Renal cortical epithelial cell (primary cell): Measurements from ENCODE around the gene GLI2. TPM values are rescaled to one million over a fixed set of nuclear protein-coding genes. Genes with fewer than 3 reads are reported as not detected.

Experiments
- DNase-seq: peaks from one replicate; pipeline ENCODE4 v3.0.0-alpha.2; 2011; ENCODE audit warnings: low read depth
- total RNA-seq: library from RNA; depleted of rRNA; stranded (reverse); fragments of >200 nt; gene quantifications from 2 replicates; pipeline ENCODE4 v1.2.3, GENCODE V29; 2014

The GLI2 gene
- total RNA-seq, 1 donor from 2014 or later = 0.45 TPM

DNA sequence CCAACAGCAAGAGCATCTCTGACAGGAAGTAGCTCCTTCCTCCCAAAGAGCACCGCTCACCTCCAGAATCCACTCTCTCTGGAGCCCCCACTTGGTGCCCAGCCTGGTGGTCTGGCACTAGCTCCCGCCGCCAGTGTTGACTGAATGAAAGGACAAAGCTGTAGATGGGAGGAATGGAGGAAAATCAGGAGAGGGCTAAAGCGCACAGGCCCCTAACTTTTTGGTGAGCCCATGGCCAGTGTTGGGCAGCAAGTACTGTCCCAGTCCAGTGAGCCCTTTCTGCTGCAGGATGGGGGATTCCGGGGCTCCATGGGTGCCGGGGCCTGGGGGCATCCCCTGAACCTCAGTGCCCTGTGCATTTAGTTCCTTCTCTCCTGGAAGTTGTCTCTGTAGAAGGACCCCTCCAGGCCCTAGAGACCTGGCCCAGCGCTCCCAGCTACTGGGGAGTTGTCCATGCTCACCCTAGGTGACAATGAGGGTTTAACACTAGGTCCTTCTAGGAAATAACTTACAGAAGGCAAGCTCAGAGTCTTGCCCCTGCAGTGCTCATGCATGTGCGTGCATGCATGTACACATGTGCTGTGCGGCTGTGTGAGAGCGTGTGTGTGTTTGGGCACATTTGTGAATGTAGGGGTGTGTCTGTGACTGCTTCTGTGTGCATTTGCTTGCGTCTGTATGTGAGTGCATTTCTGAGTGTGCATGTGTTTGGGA lies 33.6 kb downstream of the GLI2 start:
- DNase-seq = no peak

- DNase-seq = no peak
These were observed 34.1 kb downstream of the GLI2 start for GRCh38 chr2:120769787-120770120.

GRCh38 chr2:120770176-120770575 lies 34.5 kb downstream of the GLI2 start:
- no peak for DNase-seq

DNA sequence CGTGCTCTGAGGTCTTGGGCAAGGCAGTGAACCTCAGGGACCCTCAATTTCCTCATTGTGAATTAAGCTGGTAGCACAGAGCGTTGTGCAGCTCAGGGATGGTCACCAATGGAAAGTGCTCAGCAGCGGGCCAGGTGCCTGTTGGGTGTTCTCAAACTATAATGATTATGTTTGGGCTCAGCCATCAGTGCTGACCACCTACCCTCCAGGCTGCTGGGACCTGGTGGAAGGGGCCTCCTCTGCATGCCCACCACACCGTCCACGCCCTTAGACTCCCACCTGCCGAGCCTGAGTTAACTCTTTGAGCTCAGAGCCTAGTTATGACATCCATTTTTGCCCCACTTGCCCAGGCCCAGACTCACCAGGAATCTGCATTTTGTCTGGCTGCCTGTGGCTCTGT lies 35.0 kb downstream of the GLI2 start:
- DNase-seq = no peak

DNA sequence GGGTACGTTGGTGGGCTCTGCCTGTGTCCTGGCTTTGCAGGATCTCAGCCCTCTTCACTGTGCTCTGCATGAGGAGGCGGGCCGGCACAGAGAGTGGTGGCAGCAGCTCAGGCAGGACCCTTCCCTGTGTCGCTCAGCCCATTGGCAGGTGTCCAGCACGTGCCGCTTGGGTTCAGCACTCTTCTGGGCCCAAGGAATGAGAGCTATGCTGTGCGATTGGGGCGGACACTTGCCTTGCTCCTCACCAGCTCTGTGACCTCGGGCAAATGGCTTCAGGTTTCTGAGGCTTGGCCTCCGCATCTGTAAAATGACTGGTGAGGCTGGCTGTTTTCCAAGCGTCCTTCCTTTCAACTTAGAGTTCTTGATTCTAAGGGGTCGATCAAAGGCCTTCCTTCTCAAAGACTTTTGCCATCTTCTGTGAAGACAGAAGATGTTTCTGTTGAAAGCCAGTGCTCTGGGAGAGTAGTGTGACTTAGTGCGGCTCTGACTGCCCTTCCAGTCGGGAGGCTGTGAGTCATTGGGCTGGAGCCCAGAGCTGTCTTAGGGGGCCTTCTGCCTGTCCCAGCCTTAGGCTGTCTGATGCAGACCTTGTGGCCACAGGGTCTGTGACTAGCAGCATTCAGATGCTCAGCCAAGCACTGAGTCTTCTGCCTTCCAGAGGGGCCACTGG lies 35.6 kb downstream of the GLI2 start:
- DNase-seq = peak; percentile 26

DNA sequence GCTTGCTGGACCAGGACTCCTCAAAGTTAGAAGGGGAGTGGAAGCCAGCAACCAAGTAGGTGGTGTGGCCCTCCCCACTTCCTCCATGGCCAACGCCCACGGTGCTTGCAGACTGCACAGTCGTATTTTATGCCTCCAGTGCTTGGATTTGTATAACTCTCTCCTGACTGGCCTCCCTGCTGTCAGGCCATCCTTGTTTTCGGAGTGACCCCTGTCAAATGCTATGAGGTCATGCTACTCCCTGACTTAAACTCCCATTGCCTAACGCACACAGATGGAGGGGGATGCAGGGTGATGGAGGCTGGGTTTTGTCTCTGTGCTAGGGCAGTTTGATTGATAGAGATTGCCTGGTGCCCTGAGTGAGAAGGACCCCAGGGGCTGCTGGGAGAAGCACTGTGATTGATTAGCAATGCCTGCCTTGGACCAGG lies 36.1 kb downstream of the GLI2 start:
- DNase-seq = no peak

- DNase-seq = no peak
These were observed 36.6 kb downstream of the GLI2 start for GRCh38 chr2:120772261-120772660.

DNA sequence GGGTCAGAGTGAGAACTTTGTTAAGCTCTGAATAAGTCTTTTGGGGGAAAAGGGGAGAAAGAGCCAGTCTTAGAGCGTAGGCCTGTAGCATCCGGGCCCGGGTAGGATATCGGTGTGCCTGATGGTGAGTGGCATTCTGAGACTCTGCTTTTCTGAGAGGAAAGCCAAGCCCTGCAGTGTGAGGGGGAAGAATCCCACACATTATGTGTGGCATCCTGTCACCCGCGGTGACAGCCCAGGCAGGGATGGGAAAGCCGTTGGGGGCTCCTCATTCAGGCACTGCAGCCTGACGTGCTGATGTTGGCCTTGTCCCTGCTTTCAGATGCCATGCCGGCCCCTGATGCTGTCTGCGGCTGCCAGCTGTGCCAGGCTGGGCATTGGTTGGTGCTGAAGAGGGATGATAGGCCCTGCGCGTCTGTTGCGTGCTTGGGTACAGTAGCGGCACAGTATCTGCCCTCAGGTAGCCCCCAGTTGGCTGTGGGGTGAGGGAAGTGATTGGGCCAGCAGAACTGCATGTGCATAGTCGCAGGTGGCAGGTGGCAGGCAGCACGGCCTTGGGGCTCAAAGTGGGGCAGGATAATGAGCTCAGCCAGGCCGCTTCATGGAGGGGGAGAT lies 37.6 kb downstream of the GLI2 start:
- no peak for DNase-seq

DNA sequence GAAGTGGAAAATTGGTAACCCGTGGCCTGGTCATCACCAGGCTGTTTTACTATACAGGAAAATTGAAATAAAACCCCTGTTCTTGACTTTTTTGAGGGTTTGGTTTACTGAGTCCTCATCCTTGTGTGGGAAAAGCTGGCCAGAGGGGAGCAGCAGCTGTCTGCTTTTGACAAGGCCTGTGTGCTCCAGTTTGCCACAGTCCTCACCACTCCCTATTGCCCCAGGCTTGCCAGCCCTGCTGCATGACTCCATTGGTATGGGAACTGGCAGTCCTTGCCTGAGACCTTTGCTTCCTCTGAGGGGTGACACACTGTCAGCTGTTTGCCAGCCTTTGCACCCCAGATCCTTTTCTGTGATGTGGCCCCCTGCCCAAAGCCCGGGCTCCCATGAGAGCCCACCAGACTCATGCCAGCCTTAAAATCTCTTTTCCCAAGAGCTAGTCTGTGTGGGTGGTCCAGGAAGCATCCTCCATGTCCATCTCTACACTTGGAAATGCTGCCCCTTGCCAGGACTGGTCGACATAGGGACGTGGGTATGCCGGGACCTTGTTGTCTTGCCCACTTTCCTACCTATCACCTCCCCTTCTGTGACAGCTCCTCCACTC lies 39.0 kb downstream of the GLI2 start:
- DNase-seq = no peak

DNA sequence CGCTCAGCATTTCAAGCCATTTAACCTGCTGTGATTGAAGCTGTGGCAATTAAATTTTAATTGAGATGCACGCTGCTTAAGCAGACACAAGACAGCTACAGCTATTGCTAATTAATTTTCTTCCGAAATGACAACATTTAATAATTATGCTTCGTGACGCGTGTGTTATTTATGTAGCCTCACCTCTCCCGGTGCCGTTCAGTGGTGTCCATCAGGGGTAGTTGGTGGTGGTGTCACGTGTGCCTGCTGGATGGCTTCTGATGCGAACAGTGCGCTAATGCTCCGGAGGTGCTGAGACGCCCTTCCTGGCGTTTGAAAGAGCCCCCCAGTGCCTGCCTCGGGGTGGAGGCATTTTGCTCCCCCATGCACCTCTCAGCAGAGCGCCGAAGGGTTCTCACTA lies 39.5 kb downstream of the GLI2 start:
- no peak for DNase-seq

GRCh38 chr2:120775801-120776589 lies 40.3 kb downstream of the GLI2 start:
- no peak for DNase-seq

DNA sequence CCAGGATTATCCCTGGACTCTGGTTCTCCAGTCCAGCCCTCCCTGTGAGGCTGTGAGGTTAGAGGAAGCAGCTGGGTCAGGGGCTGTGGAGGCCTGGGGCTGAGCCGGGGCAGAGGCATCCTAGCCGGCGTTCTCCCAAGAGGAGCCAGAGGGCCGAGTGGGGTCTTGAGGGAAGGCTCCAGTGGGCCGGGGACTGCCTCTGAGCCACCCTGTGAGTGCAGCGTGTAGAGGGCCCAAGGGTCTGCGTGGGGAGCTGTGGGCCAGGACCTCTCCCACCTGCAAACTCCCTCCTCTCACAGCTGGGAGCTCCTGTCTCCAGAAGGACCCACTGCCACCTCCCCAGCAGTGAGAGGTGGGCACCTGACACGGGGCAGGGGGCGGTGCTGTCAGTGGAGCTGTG lies 41.0 kb downstream of the GLI2 start:
- no peak for DNase-seq

- no peak for DNase-seq
These were observed 41.6 kb downstream of the GLI2 start for GRCh38 chr2:120777170-120777751.

- DNase-seq = no peak
These were observed 42.1 kb downstream of the GLI2 start for GRCh38 chr2:120777787-120778186.

DNA sequence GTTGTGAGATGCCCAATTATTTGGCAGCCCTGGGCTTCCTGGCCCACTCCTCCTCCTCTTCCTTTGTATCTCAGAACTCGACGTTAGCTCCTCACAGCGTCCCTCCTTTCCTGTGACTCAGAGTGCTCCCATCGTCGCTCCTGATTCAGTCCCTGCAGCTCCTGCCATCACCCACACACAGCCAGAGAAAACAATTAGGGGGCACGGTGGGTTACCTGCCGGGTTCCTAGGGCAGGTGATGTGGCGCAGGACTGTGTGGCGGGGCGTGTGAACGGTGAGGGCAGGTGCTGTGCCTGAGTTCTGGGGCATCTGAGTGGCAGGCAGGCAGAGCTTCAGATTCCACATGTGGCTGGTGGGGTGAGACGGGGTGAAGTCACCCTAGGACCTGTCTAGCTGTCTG lies 42.6 kb downstream of the GLI2 start:
- DNase-seq = no peak

DNA sequence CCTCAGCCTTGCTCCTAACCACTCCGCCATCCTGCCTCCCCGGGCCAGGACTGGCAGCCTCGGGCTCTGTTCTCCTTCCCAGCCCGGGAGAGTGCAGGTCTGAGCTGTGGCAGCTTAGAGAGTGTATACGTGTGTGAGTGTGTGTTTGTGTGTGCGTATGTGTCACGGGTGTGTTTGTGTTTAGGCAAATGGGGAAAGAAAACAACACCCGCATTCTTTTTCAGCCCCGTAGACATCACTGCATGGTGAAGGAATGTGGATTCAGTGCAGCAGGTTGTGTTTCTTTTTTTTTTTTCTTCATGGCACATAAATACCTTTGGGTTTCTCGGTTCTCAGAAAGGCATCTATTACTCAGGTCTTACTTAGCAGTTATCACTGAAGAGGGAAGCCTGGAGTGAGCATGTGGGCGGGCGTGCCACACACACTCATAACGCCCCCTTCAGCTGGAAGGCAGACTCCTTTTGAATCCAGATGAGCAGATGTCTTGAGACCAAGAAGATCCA lies 44.2 kb downstream of the GLI2 start:
- DNase-seq = peak; percentile 86

GRCh38 chr2:120780402-120780801 lies 44.7 kb downstream of the GLI2 start:
- no peak for DNase-seq

GRCh38 chr2:120783371-120783791 lies 47.7 kb downstream of the GLI2 start:
- DNase-seq = peak; percentile 5

DNA sequence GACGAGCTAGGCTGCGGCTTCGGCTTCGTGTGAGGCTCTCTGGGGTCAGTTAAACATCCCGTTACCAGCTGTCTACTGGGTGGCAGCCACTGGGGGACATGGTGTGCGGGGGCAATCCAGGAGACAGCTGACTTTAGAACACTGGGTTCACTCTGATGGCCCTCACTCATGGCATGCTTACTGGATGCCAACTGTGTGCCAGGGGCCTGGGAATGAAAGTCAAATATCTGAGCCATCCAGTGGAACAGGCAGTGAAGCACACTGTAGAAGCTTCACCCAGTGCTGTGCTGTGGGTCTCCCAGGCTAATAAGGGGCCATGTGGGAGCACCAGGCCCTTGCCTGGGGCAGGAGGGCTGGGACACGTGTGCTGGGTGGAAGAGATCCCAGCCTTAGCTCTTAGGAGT lies 48.3 kb downstream of the GLI2 start:
- DNase-seq = no peak
